Measurements from ENCODE around the gene PRG2.

Gene PRG2

DNA sequence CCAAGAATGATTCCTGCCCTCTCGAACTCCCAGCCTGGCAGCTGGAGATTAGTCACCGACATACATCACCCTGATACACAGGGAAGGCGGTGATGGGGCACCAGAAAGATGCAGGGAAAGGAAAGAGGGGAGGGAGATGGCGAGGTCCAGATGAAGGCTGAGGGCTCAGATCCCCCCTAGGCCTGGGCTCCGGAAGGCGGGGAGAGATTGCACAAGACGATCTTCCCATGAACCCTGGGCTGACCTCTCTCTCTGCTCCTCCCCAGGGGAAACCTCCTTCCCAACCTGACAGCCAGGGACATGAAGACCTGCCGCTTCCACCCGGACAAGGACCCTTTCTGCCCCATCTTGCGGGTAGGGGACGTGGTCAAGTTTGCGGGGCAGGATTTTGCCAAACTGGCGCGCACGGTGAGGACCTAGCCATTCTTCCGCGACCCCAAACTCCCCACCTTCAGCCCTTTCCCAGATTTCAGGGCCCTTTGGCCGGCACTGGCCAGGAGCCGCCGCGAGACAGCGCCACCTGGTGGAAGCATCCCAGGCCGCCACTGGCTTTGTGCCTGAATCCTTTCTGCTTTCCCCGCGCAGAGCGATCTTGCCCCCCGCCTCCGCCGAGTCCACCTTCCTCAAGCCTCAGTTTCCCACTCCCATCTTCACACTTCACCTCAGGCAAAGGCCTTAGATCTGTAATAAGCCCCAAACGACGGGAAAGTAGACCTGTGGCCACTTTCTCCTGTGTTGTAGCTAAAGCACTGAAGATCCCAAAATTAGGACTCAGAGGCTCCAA, 40.8 kb downstream of the PRG2 start:
- Histone ChIP-seq H3K9ac (ENCODE audit: low read length) (no peak overlapping the region), H2BK15ac (ENCODE audit: low read depth, poor library complexity, severe bottlenecking) (no peak overlapping the region), H3K4ac (ENCODE audit: low read depth in 1 of 2, low read length in 2 of 2) (no peak overlapping the region), H4K91ac (ENCODE audit: low read length) (no peak overlapping the region), H3K4me2 (ENCODE audit: low read length, poor library complexity, severe bottlenecking) (no peak overlapping the region), H2AFZ (ENCODE audit: low read depth, low read length) (no peak overlapping the region), H3K23ac (ENCODE audit: low read length in 2 of 2) (no peak overlapping the region), H2AK5ac (ENCODE audit: low read length, severe bottlenecking) (no peak overlapping the region), H3K14ac (ENCODE audit: low read length in 2 of 2) (no peak overlapping the region), H4K8ac (ENCODE audit: low read length) (no peak overlapping the region), H2BK5ac (ENCODE audit: low read depth, low read length, poor library complexity, severe bottlenecking) (no peak overlapping the region), H3K27me3 (ENCODE audit: control insufficient read depth in 1 of 2, insufficient read depth in 1 of 2, low read length in 2 of 2) (peaks cover 0 to 45% of the 10 kb centered on the region in 2 experiments), H3K4me1 (ENCODE audit: control insufficient read depth, insufficient read depth, low read depth, low read length) (peaks cover 3% of the 10 kb centered on the region), H3K27ac (ENCODE audit: low read length, poor library complexity, severe bottlenecking) (no peak overlapping the region), H3K4me3 (ENCODE audit: insufficient read depth in 1 of 2, low read depth in 1 of 2, low read length in 2 of 2) (peak overlapping the region in 1 of 2 experiments; percentile 31), H3K36me3 (ENCODE audit: control insufficient read depth in 1 of 2, insufficient read depth in 2 of 2, low read depth in 1 of 2, low read length in 2 of 2) (no peaks in the 10 kb centered on the region), H3K9me3 (ENCODE audit: control insufficient read depth, low read length) (peaks cover 12% of the 10 kb centered on the region), H3K18ac (ENCODE audit: low read depth in 1 of 2, low read length in 2 of 2) (no peak overlapping the region), H2BK12ac (ENCODE audit: low read length in 2 of 2) (no peak overlapping the region), H2BK120ac (ENCODE audit: low read depth, low read length) (no peak overlapping the region), H3K79me1 (replicated peaks; ENCODE audit: low read length, poor library complexity, severe bottlenecking) (no peaks in the 10 kb centered on the region)
- DNase-seq = peak; percentile 48
- 21% methylated on average over 30 of the region's 31 CpGs for WGBS

DNA sequence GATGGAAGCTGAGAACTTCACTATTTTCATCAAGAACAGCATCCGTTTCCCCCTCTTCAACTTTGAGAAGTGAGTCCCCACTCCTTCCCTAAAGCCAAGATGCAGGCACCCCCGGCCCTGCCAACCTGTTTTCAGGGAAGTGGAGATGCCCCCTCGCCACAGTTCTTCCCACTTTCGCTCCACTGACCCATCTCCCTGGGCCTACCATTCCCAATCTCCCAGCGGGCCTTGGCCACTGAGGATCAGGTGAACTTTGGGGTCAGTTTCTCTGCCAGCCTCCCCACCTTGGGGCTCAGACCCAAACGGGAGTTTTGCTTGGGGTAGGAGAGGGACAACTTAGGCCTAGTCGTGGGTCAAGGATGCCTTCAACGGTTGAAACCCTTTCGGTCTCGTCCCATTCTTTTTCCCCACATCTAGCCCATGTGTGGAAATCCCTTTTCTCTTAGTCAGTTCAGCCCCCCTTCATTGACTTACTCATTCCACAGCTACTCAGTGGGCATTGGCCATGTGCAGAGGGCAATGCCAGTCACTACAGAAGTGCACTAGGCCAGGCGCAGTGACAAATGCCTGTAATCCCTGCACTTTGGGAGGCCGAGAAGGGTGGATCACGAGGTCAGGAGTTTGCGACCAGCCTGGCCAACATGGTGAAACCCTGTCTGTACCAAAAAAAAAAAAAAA, 41.7 kb downstream of the PRG2 start:
- H4K91ac ChIP-seq (ENCODE audit: low read length) = no peak overlapping the region
- WGBS = 90% methylated on average over 14 of the region's 14 CpGs
- H3K18ac ChIP-seq (ENCODE audit: low read depth in 1 of 2, low read length in 2 of 2) = no peak overlapping the region
- peaks cover 12% of the 10 kb centered on the region for H3K9me3 ChIP-seq (ENCODE audit: control insufficient read depth, low read length)
- H3K9ac ChIP-seq (ENCODE audit: low read length) = no peak overlapping the region
- H4K8ac ChIP-seq (ENCODE audit: low read length) = no peak overlapping the region
- H2BK15ac ChIP-seq (ENCODE audit: low read depth, poor library complexity, severe bottlenecking) = no peak overlapping the region
- H2AK5ac ChIP-seq (ENCODE audit: low read length, severe bottlenecking) = no peak overlapping the region
- no peak overlapping the region for H3K4me2 ChIP-seq (ENCODE audit: low read length, poor library complexity, severe bottlenecking)
- H3K4ac ChIP-seq (ENCODE audit: low read depth in 1 of 2, low read length in 2 of 2) = no peak overlapping the region
- H3K4me1 ChIP-seq (ENCODE audit: control insufficient read depth, insufficient read depth, low read depth, low read length) = peaks cover 3% of the 10 kb centered on the region
- no peak overlapping the region for H3K27ac ChIP-seq (ENCODE audit: low read length, poor library complexity, severe bottlenecking)
- H3K23ac ChIP-seq (ENCODE audit: low read length in 2 of 2) = no peak overlapping the region
- H3K79me1 ChIP-seq (replicated peaks; ENCODE audit: low read length, poor library complexity, severe bottlenecking) = no peaks in the 10 kb centered on the region
- no peak overlapping the region for H2BK120ac ChIP-seq (ENCODE audit: low read depth, low read length)
- H2BK12ac ChIP-seq (ENCODE audit: low read length in 2 of 2) = no peak overlapping the region
- no peak overlapping the region for H2AFZ ChIP-seq (ENCODE audit: low read depth, low read length)
- peaks cover 0 to 36% of the 10 kb centered on the region in 2 experiments for H3K27me3 ChIP-seq (ENCODE audit: control insufficient read depth in 1 of 2, insufficient read depth in 1 of 2, low read length in 2 of 2)
- no peak for DNase-seq
- no peak overlapping the region for H2BK5ac ChIP-seq (ENCODE audit: low read depth, low read length, poor library complexity, severe bottlenecking)
- H3K14ac ChIP-seq (ENCODE audit: low read length in 2 of 2) = no peak overlapping the region
- no peaks in the 10 kb centered on the region for H3K36me3 ChIP-seq (ENCODE audit: control insufficient read depth in 1 of 2, insufficient read depth in 2 of 2, low read depth in 1 of 2, low read length in 2 of 2)
- no peak overlapping the region for H3K4me3 ChIP-seq (ENCODE audit: insufficient read depth in 1 of 2, low read depth in 1 of 2, low read length in 2 of 2)

DNA sequence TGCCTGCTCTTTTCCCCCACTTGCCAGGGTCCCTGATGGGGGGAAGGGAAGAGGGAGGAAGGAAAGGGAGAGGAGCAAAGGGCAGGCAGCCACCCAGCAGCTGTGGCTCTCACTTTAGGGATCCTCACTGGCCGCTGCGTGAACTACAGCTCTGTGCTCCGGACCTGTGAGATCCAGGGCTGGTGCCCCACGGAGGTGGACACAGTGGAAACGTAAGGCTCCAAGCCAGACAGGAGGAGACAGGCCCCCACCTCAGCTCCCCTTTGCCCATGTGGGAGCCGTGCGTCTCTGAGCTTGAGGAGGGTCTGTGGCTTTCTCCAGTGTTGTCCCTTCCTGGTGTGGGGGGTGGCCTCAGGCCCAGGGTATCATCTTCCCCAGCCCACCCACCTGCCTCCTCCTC, 42.4 kb downstream of the PRG2 start:
- no peaks in the 10 kb centered on the region for H3K36me3 ChIP-seq (ENCODE audit: control insufficient read depth in 1 of 2, insufficient read depth in 2 of 2, low read depth in 1 of 2, low read length in 2 of 2)
- H2AFZ ChIP-seq (ENCODE audit: low read depth, low read length) = no peak overlapping the region
- no peaks in the 10 kb centered on the region for H3K79me1 ChIP-seq (replicated peaks; ENCODE audit: low read length, poor library complexity, severe bottlenecking)
- H2BK12ac ChIP-seq (ENCODE audit: low read length in 2 of 2) = no peak overlapping the region
- H2BK15ac ChIP-seq (ENCODE audit: low read depth, poor library complexity, severe bottlenecking) = no peak overlapping the region
- H3K4ac ChIP-seq (ENCODE audit: low read depth in 1 of 2, low read length in 2 of 2) = no peak overlapping the region
- 76% methylated on average over 3 of the region's 7 CpGs for WGBS
- peaks cover 0 to 29% of the 10 kb centered on the region in 2 experiments for H3K27me3 ChIP-seq (ENCODE audit: control insufficient read depth in 1 of 2, insufficient read depth in 1 of 2, low read length in 2 of 2)
- H3K4me1 ChIP-seq (ENCODE audit: control insufficient read depth, insufficient read depth, low read depth, low read length) = peaks cover 3% of the 10 kb centered on the region
- peak overlapping the region; percentile 4 for H4K91ac ChIP-seq (ENCODE audit: low read length)
- H4K8ac ChIP-seq (ENCODE audit: low read length) = no peak overlapping the region
- H3K4me2 ChIP-seq (ENCODE audit: low read length, poor library complexity, severe bottlenecking) = no peak overlapping the region
- peaks cover 12% of the 10 kb centered on the region for H3K9me3 ChIP-seq (ENCODE audit: control insufficient read depth, low read length)
- DNase-seq = no peak
- H3K4me3 ChIP-seq (ENCODE audit: insufficient read depth in 1 of 2, low read depth in 1 of 2, low read length in 2 of 2) = no peak overlapping the region
- H3K23ac ChIP-seq (ENCODE audit: low read length in 2 of 2) = no peak overlapping the region
- no peak overlapping the region for H2AK5ac ChIP-seq (ENCODE audit: low read length, severe bottlenecking)
- no peak overlapping the region for H3K27ac ChIP-seq (ENCODE audit: low read length, poor library complexity, severe bottlenecking)
- H3K14ac ChIP-seq (ENCODE audit: low read length in 2 of 2) = no peak overlapping the region
- H2BK5ac ChIP-seq (ENCODE audit: low read depth, low read length, poor library complexity, severe bottlenecking) = no peak overlapping the region
- H3K9ac ChIP-seq (ENCODE audit: low read length) = no peak overlapping the region
- no peak overlapping the region for H3K18ac ChIP-seq (ENCODE audit: low read depth in 1 of 2, low read length in 2 of 2)
- no peak overlapping the region for H2BK120ac ChIP-seq (ENCODE audit: low read depth, low read length)

DNA sequence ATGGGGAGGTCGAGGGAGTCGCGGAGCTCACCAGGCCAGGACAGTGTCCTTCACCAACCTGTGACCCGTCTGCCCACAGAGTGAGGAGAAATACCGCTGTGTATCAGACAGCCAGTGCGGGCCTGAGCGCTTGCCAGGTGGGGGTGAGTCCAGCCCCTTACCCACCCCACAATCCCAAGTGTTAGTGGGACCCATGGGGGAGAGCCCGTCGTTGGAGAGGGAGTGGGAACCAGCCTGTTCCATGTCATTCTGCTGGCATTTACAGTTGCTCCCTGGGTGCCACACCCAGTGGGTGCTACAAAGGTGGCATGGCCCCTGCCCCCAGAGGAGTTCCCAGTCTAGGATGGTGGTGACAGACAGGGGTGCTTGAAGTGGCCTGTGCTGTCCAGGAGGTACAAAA, 43.1 kb downstream of the PRG2 start:
- no peaks in the 10 kb centered on the region for H3K36me3 ChIP-seq (ENCODE audit: control insufficient read depth in 1 of 2, insufficient read depth in 2 of 2, low read depth in 1 of 2, low read length in 2 of 2)
- H2AFZ ChIP-seq (ENCODE audit: low read depth, low read length) = no peak overlapping the region
- DNase-seq = no peak
- WGBS = 94% methylated on average over 7 of the region's 9 CpGs
- H3K4me3 ChIP-seq (ENCODE audit: insufficient read depth in 1 of 2, low read depth in 1 of 2, low read length in 2 of 2) = no peak overlapping the region
- no peak overlapping the region for H3K14ac ChIP-seq (ENCODE audit: low read length in 2 of 2)
- H3K27ac ChIP-seq (ENCODE audit: low read length, poor library complexity, severe bottlenecking) = no peak overlapping the region
- no peak overlapping the region for H4K8ac ChIP-seq (ENCODE audit: low read length)
- H3K4me2 ChIP-seq (ENCODE audit: low read length, poor library complexity, severe bottlenecking) = no peak overlapping the region
- no peak overlapping the region for H2BK12ac ChIP-seq (ENCODE audit: low read length in 2 of 2)
- peaks cover 12% of the 10 kb centered on the region for H3K9me3 ChIP-seq (ENCODE audit: control insufficient read depth, low read length)
- H3K9ac ChIP-seq (ENCODE audit: low read length) = no peak overlapping the region
- no peak overlapping the region for H3K18ac ChIP-seq (ENCODE audit: low read depth in 1 of 2, low read length in 2 of 2)
- H3K4ac ChIP-seq (ENCODE audit: low read depth in 1 of 2, low read length in 2 of 2) = no peak overlapping the region
- no peak overlapping the region for H2BK120ac ChIP-seq (ENCODE audit: low read depth, low read length)
- H3K79me1 ChIP-seq (replicated peaks; ENCODE audit: low read length, poor library complexity, severe bottlenecking) = no peaks in the 10 kb centered on the region
- no peak overlapping the region for H3K23ac ChIP-seq (ENCODE audit: low read length in 2 of 2)
- H3K4me1 ChIP-seq (ENCODE audit: control insufficient read depth, insufficient read depth, low read depth, low read length) = peaks cover 3% of the 10 kb centered on the region
- no peak overlapping the region for H2BK5ac ChIP-seq (ENCODE audit: low read depth, low read length, poor library complexity, severe bottlenecking)
- H4K91ac ChIP-seq (ENCODE audit: low read length) = no peak overlapping the region
- no peak overlapping the region for H2AK5ac ChIP-seq (ENCODE audit: low read length, severe bottlenecking)
- no peak overlapping the region for H2BK15ac ChIP-seq (ENCODE audit: low read depth, poor library complexity, severe bottlenecking)
- H3K27me3 ChIP-seq (ENCODE audit: control insufficient read depth in 1 of 2, insufficient read depth in 1 of 2, low read length in 2 of 2) = peaks cover 0 to 22% of the 10 kb centered on the region in 2 experiments

Measured in mesenchymal stem cell (in vitro differentiated cells and primary cell).